PFSK-1 (cell line): ENCODE measurements around the gene MTRF1L.

Source experiments
- POLR2AphosphoS5 ChIP-seq: IDR thresholded peaks from 2 replicates; pipeline ENCODE4 v1.6.1; 2012; ENCODE audit warnings: low read depth, mild to moderate bottlenecking, control low read depth, low read length, moderate library complexity
- SIN3A ChIP-seq: IDR thresholded peaks from 2 replicates; pipeline ENCODE4 v1.6.1; 2012; ENCODE audit warnings: mild to moderate bottlenecking, low read length, moderate library complexity, borderline replicate concordance; ENCODE audit not compliant: insufficient read depth
- TAF1 ChIP-seq: IDR thresholded peaks from 2 replicates; pipeline ENCODE4 v1.6.1; 2012; ENCODE audit warnings: low read length, control low read depth, borderline replicate concordance; ENCODE audit not compliant: insufficient read depth
- TF ChIP-seq, protein P1 (sequence below), 2 experiments: IDR thresholded peaks; 2 replicates each; pipeline versions ENCODE4 v1.6.1 to v1.8.0; 2011 to 2012; ENCODE audit warnings: low read depth in 2 of 2, low read length in 2 of 2, control low read depth in 1 of 2, inconsistent platforms in 1 of 2, mild to moderate bottlenecking in 1 of 2, moderate library complexity in 1 of 2; ENCODE audit not compliant: insufficient read depth in 1 of 2

DNA sequence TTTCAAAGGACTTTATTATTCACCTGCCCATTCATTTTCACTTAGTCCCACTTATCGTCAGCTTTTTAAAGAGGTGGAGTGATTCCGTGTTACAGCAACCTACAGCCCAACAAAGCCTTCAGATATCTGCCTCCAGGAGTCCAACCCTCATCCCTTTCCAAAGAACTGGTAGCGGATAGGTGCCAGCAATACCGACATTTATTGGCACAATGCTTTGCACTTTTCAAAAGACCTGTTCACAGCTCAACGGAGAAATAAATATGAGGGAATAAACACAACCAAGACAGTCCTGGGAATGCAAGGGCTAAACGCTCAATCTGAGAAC, 819 bp upstream of the MTRF1L start:
- no peak for TF ChIP-seq POLR2AphosphoS5
- no peak for TF ChIP-seq SIN3A
- TF ChIP-seq, protein P1, sequence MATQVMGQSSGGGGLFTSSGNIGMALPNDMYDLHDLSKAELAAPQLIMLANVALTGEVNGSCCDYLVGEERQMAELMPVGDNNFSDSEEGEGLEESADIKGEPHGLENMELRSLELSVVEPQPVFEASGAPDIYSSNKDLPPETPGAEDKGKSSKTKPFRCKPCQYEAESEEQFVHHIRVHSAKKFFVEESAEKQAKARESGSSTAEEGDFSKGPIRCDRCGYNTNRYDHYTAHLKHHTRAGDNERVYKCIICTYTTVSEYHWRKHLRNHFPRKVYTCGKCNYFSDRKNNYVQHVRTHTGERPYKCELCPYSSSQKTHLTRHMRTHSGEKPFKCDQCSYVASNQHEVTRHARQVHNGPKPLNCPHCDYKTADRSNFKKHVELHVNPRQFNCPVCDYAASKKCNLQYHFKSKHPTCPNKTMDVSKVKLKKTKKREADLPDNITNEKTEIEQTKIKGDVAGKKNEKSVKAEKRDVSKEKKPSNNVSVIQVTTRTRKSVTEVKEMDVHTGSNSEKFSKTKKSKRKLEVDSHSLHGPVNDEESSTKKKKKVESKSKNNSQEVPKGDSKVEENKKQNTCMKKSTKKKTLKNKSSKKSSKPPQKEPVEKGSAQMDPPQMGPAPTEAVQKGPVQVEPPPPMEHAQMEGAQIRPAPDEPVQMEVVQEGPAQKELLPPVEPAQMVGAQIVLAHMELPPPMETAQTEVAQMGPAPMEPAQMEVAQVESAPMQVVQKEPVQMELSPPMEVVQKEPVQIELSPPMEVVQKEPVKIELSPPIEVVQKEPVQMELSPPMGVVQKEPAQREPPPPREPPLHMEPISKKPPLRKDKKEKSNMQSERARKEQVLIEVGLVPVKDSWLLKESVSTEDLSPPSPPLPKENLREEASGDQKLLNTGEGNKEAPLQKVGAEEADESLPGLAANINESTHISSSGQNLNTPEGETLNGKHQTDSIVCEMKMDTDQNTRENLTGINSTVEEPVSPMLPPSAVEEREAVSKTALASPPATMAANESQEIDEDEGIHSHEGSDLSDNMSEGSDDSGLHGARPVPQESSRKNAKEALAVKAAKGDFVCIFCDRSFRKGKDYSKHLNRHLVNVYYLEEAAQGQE (IDR thresholded peaks at IDR 0.05; ENCODE audit: insufficient read depth in 1 of 2, low read depth in 2 of 2, low read length in 2 of 2) = no peak
- no peak for TF ChIP-seq TAF1
